Measurements from ENCODE around the gene DDX59.

DDX59 gene

GRCh38 chr1:200669314-200670241 lies at the start of gene DDX59:
DDX59 (minus strand) TSS chr1:200669907; CDS start chr1:200666740, 3,167 bp downstream.
- DNase-seq (ENCODE audit: low spot score): peak; percentile 91

- no peak for DNase-seq (ENCODE audit: low spot score)
These were observed 44.9 kb upstream of the DDX59 start for GRCh38 chr1:200714504-200715187.

- no peak for DNase-seq (ENCODE audit: low spot score)
These were observed 40.5 kb upstream of the DDX59 start for GRCh38 chr1:200710166-200710565.

- DNase-seq (ENCODE audit: low spot score): no peak
These were observed 39.1 kb upstream of the DDX59 start for GRCh38 chr1:200708769-200709168.

GRCh38 chr1:200708161-200708560 lies 38.5 kb upstream of the DDX59 start:
- DNase-seq (ENCODE audit: low spot score): no peak

GRCh38 chr1:200707116-200707515 lies 37.4 kb upstream of the DDX59 start:
- no peak for DNase-seq (ENCODE audit: low spot score)

GRCh38 chr1:200706111-200706814 lies 36.6 kb upstream of the DDX59 start:
- DNase-seq (ENCODE audit: low spot score): no peak

GRCh38 chr1:200704986-200705500 lies 35.3 kb upstream of the DDX59 start:
- DNase-seq (ENCODE audit: low spot score): no peak

GRCh38 chr1:200699871-200700270 lies 30.2 kb upstream of the DDX59 start:
- no peak for DNase-seq (ENCODE audit: low spot score)

GRCh38 chr1:200694738-200695137 lies 25.0 kb upstream of the DDX59 start:
- DNase-seq (ENCODE audit: low spot score): no peak

- no peak for DNase-seq (ENCODE audit: low spot score)
These were observed 23.6 kb upstream of the DDX59 start for GRCh38 chr1:200693327-200693726.

- DNase-seq (ENCODE audit: low spot score): no peak
These were observed 22.6 kb upstream of the DDX59 start for GRCh38 chr1:200692316-200692715.

GRCh38 chr1:200686620-200687019 lies 16.9 kb upstream of the DDX59 start:
- DNase-seq (ENCODE audit: low spot score): no peak

- no peak for DNase-seq (ENCODE audit: low spot score)
These were observed 14.3 kb upstream of the DDX59 start for GRCh38 chr1:200684015-200684414.

GRCh38 chr1:200683298-200683697 lies 13.6 kb upstream of the DDX59 start:
- no peak for DNase-seq (ENCODE audit: low spot score)

GRCh38 chr1:200681231-200681630 lies 11.5 kb upstream of the DDX59 start:
- DNase-seq (ENCODE audit: low spot score): no peak

GRCh38 chr1:200676829-200677228 lies 7.1 kb upstream of the DDX59 start:
- no peak for DNase-seq (ENCODE audit: low spot score)

GRCh38 chr1:200675588-200675852 lies 5.8 kb upstream of the DDX59 start:
- DNase-seq (ENCODE audit: low spot score): no peak

- no peak for DNase-seq (ENCODE audit: low spot score)
These were observed 5.3 kb upstream of the DDX59 start for GRCh38 chr1:200674838-200675587.

- no peak for DNase-seq (ENCODE audit: low spot score)
These were observed 4.5 kb upstream of the DDX59 start for GRCh38 chr1:200673952-200674823.

- no peak for DNase-seq (ENCODE audit: low spot score)
These were observed 1.6 kb upstream of the DDX59 start for GRCh38 chr1:200671235-200671786.

Data from activated CD4-positive, alpha-beta T cell treated with anti-CD3 and anti-CD28 coated beads, Interleukin-2, Interleukin-4, amounts not matched to agents 100 ng/mL and 50 ng/mL, durations not matched to agents 16 hours and 8 hours (primary cell).